SK-N-SH (cell line): ENCODE measurements around the gene BTBD9. TPM values are rescaled to one million over a fixed set of nuclear protein-coding genes. Genes with fewer than 3 reads are reported as not detected.
A peak's percentile ranks its signal among the peaks of the same experiment; 100 is the strongest.

ENCODE experiments used
- CTCF ChIA-PET: fragments of 300-600, 350-600 bp; formaldehyde crosslinking; extraction: SDS; loops from one replicate; lab custom pipeline; 2021; lab: Yijun Ruan, JAX
- POLR2A ChIA-PET: fragments of 350-600 bp; sonication (Branson Sonifier 250); formaldehyde crosslinking; extraction: SDS; loops from one replicate; lab custom pipeline; 2020; ENCODE audit warnings: antibody characterized with exemption, inconsistent platforms; lab: Yijun Ruan, JAX
- DNase-seq: peaks from one replicate; pipeline ENCODE4 v3.0.0; 2012
- H2AFZ ChIP-seq: fragments of 200-600 bp; sonication (generic); 2 replicates; pipeline ENCODE4 v1.8.1; 2016; ENCODE audit warnings: antibody characterized with exemption, mild to moderate bottlenecking, low read depth
- H3F3A ChIP-seq: fragments of 200-600 bp; sonication (generic); replicated peaks from 2 replicates; pipeline ENCODE3; 2016; ENCODE audit warnings: antibody characterized with exemption, mild to moderate bottlenecking; ENCODE audit not compliant: insufficient read depth
- H3K27ac ChIP-seq, 2 experiments: fragments of 200-500 bp in 1 of 2; fragments of 200-600 bp in 1 of 2; sonication (Bioruptor generic) in 1 of 2; sonication (generic), shearing (Covaris generic) in 1 of 2; 2 replicates each; pipeline versions ENCODE4 v1.5.1 to v1.6.1; 2014 to 2016; ENCODE audit warnings: low read depth in 2 of 2, inconsistent platforms in 1 of 2, low read length in 1 of 2, mild to moderate bottlenecking in 1 of 2, mixed read lengths in 1 of 2
- H3K27me3 ChIP-seq: fragments of 200-600 bp; sonication (generic), shearing (Covaris generic); 2 replicates; pipeline ENCODE4 v1.6.1; 2016; ENCODE audit warnings: mixed run types; ENCODE audit not compliant: insufficient read depth
- H3K36me3 ChIP-seq, 2 experiments: fragments of 200-500 bp in 1 of 2; fragments of 200-600 bp in 1 of 2; sonication (Bioruptor generic) in 1 of 2; sonication (generic) in 1 of 2; replicated peaks in 1 of 2; 2 replicates each; pipeline versions ENCODE3 to v1.5.1; 2014 to 2016; ENCODE audit warnings: low read length in 1 of 2, mild to moderate bottlenecking in 1 of 2; ENCODE audit not compliant: insufficient read depth in 2 of 2, control insufficient read depth in 1 of 2
- H3K4me1 ChIP-seq, 2 experiments: fragments of 200-500 bp in 1 of 2; fragments of 200-600 bp in 1 of 2; sonication (Bioruptor generic) in 1 of 2; sonication (generic), shearing (Covaris generic) in 1 of 2; 2 replicates each; pipeline versions ENCODE4 v1.5.1 to v1.6.1; 2014 to 2016; ENCODE audit warnings: low read depth in 1 of 2, low read length in 1 of 2, mixed run types in 1 of 2; ENCODE audit not compliant: insufficient read depth in 2 of 2, control insufficient read depth in 1 of 2
- H3K4me2 ChIP-seq: fragments of 200-600 bp; sonication (generic), shearing (Covaris generic); 2 replicates; pipeline ENCODE4 v1.6.1; 2017; ENCODE audit warnings: mixed run types
- H3K4me3 ChIP-seq, 2 experiments: fragments of 200-500 bp in 1 of 2; fragments of 200-600 bp in 1 of 2; sonication (Bioruptor generic) in 1 of 2; sonication (generic), shearing (Covaris generic) in 1 of 2; 2 replicates each; pipeline versions ENCODE4 v1.5.1 to v1.8.1; 2014 to 2016; ENCODE audit warnings: low read depth in 2 of 2, inconsistent platforms in 1 of 2, low read length in 1 of 2, mild to moderate bottlenecking in 1 of 2, mixed read lengths in 1 of 2, moderate library complexity in 1 of 2
- H3K79me2 ChIP-seq: fragments of 200-600 bp; sonication (generic); 2 replicates; pipeline ENCODE4 v1.8.1; 2017; ENCODE audit warnings: mild to moderate bottlenecking; ENCODE audit not compliant: insufficient read depth
- H3K9ac ChIP-seq: fragments of 200-600 bp; sonication (generic); 2 replicates; pipeline ENCODE4 v1.6.1; 2017; ENCODE audit warnings: mixed run types
- H3K9me2 ChIP-seq: fragments of 200-600 bp; sonication (generic); 2 replicates; pipeline ENCODE4 v1.6.1; 2017; ENCODE audit warnings: mixed run types
- H3K9me3 ChIP-seq: fragments of 200-600 bp; sonication (generic); 2 replicates; pipeline ENCODE4 v1.6.1; 2017; ENCODE audit warnings: mixed run types, mild to moderate bottlenecking, moderate library complexity
- H4K20me1 ChIP-seq: fragments of 200-600 bp; sonication (generic); 2 replicates; pipeline ENCODE4 v1.6.1; 2017; ENCODE audit warnings: mild to moderate bottlenecking, mixed run types; ENCODE audit not compliant: insufficient read depth
- CHD2 ChIP-seq: fragments of 150-350 bp; IDR thresholded peaks from 2 replicates; pipeline ENCODE4 v1.6.1; 2018; ENCODE audit warnings: low read length; ENCODE audit not compliant: partially characterized antibody
- ELF1 ChIP-seq: IDR thresholded peaks from 2 replicates; pipeline ENCODE4 v1.4.0; 2012
- EP300 ChIP-seq, 2 experiments: IDR thresholded peaks; 2 replicates each; pipeline versions ENCODE4 v1.4.0 to v1.6.1; 2012; ENCODE audit warnings: borderline replicate concordance in 1 of 2, low read depth in 1 of 2, low read length in 1 of 2
- EZH2phosphoT487 ChIP-seq: fragments of 200-600 bp; sonication (generic); IDR thresholded peaks from 2 replicates; pipeline ENCODE4 v1.6.1; 2017; ENCODE audit warnings: low read depth, mixed run types, mild to moderate bottlenecking, antibody characterized with exemption, moderate library complexity, borderline replicate concordance
- FOSL2 ChIP-seq: IDR thresholded peaks from 2 replicates; pipeline ENCODE4 v1.4.0; 2012; ENCODE audit warnings: low read depth, mild to moderate bottlenecking, moderate library complexity, borderline replicate concordance
- FOXJ3 ChIP-seq: sonication (generic); formaldehyde crosslinking; IDR thresholded peaks from 2 replicates; pipeline ENCODE4 v1.5.1; 2020; ENCODE audit warnings: mild to moderate bottlenecking, missing genetic modification reagents
- FOXM1 ChIP-seq: IDR thresholded peaks from 2 replicates; pipeline ENCODE4 v1.4.0; 2012; ENCODE audit warnings: low read depth, mild to moderate bottlenecking
- GATA2 ChIP-seq: sonication (generic); formaldehyde crosslinking; IDR thresholded peaks from 2 replicates; pipeline ENCODE4 v1.5.0; 2020; ENCODE audit warnings: mild to moderate bottlenecking, missing genetic modification reagents
- JUND ChIP-seq: IDR thresholded peaks from 2 replicates; pipeline ENCODE4 v1.4.0; 2012
- MEF2A ChIP-seq: IDR thresholded peaks from 2 replicates; pipeline ENCODE4 v1.4.0; 2012; ENCODE audit warnings: low read depth, borderline replicate concordance
- MXI1 ChIP-seq: IDR thresholded peaks from 2 replicates; pipeline ENCODE4 v1.6.1; 2012; ENCODE audit warnings: mild to moderate bottlenecking, low read depth, low read length, improper control_type of control experiment
- NFIC ChIP-seq: IDR thresholded peaks from 2 replicates; pipeline ENCODE4 v1.4.0; 2012; ENCODE audit warnings: borderline replicate concordance
- NRF1 ChIP-seq: IDR thresholded peaks from 2 replicates; pipeline ENCODE4 v1.6.1; 2012; ENCODE audit warnings: low read depth, mild to moderate bottlenecking, low read length
- RCOR1 ChIP-seq: fragments of 150-350 bp; IDR thresholded peaks from 2 replicates; pipeline ENCODE4 v1.6.1; 2017; ENCODE audit warnings: antibody characterized with exemption, low read length
- RFX5 ChIP-seq: IDR thresholded peaks from 2 replicates; pipeline ENCODE4 v1.6.1; 2012; ENCODE audit warnings: mild to moderate bottlenecking, improper control_type of control experiment, low read length
- SIN3A ChIP-seq: IDR thresholded peaks from 2 replicates; pipeline ENCODE4 v1.6.1; 2012; ENCODE audit warnings: low read depth, mild to moderate bottlenecking, low read length, moderate library complexity, borderline replicate concordance
- TAF1 ChIP-seq: IDR thresholded peaks from 2 replicates; pipeline ENCODE4 v1.6.1; 2012; ENCODE audit warnings: low read depth, mild to moderate bottlenecking, low read length, moderate library complexity, borderline replicate concordance
- TCF12 ChIP-seq: IDR thresholded peaks from 2 replicates; pipeline ENCODE4 v1.4.0; 2012
- TEAD4 ChIP-seq: IDR thresholded peaks from 2 replicates; pipeline ENCODE4 v1.4.0; 2012; ENCODE audit warnings: mild to moderate bottlenecking, borderline replicate concordance; ENCODE audit not compliant: insufficient read depth
- YY1 ChIP-seq: IDR thresholded peaks from 2 replicates; pipeline ENCODE4 v1.4.0; 2012; ENCODE audit warnings: low read depth, mild to moderate bottlenecking
- WGBS: methylation state at CpG from one replicate; pipeline ENCODE4 v1.1.6; 2017; ENCODE audit warnings: low lambda C conversion rate; 5-methylcytosine and 5-hydroxymethylcytosine counted together
- polyA plus RNA-seq, 3 experiments: library from polyadenylated mRNA; depleted of rRNA; stranded (reverse); fragments of >200 nt; gene quantifications; 2 replicates each; pipeline ENCODE4 v1.2.3, GENCODE V29; 2012
- TF ChIP-seq, protein P1 (sequence below): IDR thresholded peaks from 2 replicates; pipeline ENCODE4 v1.6.1; 2012; ENCODE audit warnings: mild to moderate bottlenecking, low read depth, low read length, moderate library complexity
- TF ChIP-seq, protein P2 (sequence below): IDR thresholded peaks from 2 replicates; pipeline ENCODE4; 2012
- TF ChIP-seq, protein P3 (sequence below): fragments of 150-350 bp; IDR thresholded peaks from 2 replicates; pipeline ENCODE4 v1.6.1; 2016; ENCODE audit warnings: mild to moderate bottlenecking, low read depth, low read length
- TF ChIP-seq, protein P4 (sequence below): IDR thresholded peaks from 2 replicates; pipeline ENCODE4 v1.4.0; 2012; ENCODE audit warnings: low read depth, borderline replicate concordance
- TF ChIP-seq, protein P5 (sequence below): fragments of 150-350 bp; IDR thresholded peaks from 2 replicates; pipeline ENCODE4 v1.6.1; 2017; ENCODE audit warnings: antibody characterized with exemption, low read length, low read depth, borderline replicate concordance

The BTBD9 gene
- polyA plus RNA-seq, 1 of the 3 experiments (the other 2 are of a cell fraction): 2.2 TPM

DNA sequence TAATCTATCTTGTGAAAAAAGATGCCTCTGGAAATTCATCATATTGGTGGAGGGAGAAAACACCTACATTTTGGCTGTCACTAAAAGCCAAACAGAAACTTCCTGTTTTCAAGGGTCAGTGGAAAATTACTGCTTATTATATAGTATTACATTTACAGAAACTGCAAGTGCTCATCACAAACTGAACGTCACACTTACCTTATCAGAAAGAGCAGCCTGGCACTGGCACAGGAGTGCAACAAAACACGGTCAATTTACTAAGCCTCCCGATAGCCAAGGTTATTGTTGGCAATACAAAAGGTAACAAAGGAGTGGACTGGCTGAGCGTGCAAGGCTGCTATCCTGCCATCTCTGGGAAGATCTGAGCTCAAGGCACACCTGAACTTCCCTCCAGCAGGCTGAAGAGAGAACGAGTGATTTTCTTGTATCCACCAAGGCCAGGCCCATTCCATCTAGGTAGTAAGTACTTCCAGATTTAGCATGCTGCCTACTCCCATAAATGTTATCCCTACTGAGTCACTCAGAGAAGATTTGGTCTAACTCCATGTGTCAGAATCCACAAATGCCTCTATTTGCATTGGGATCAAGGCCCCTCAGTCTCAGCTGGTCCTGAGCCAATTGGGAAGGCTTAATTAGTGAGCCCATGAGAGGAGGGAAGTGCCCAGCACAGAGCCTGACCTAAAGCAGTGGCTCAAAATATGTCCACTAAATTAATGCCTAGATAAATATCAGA lies 399.8 kb downstream of the BTBD9 start:
- no peak for DNase-seq
- POLR2A ChIA-PET: no interaction called here

More for the DNA sequence above, 399.8 kb downstream of the BTBD9 start:
- Histone ChIP-seq H3K4me2 (no peak overlapping the region), H3K79me2 (no peaks in the 10 kb centered on the region), H3K9me3 (no peaks in the 10 kb centered on the region), H3K36me3 (no peaks in the 10 kb centered on the region), H3K27me3 (no peaks in the 10 kb centered on the region), H3K27ac (peak overlapping the region in 1 of 2 experiments; percentile 51; a peak in 2 of 4 replicates), H4K20me1 (no peaks in the 10 kb centered on the region), H3K4me3 (no peak overlapping the region), H3F3A (no peaks in the 10 kb centered on the region), H3K9me2 (no peaks in the 10 kb centered on the region), H3K4me1 (peaks cover 0 to 24% of the 10 kb centered on the region in 2 experiments; a peak in 3 of 4 replicates), H2AFZ (no peak overlapping the region), H3K9ac (no peak overlapping the region)
- CTCF ChIA-PET: interaction anchor here (1.4 kb wide), 1 partner anchor 43 kb away, joined by 3 read pairs; no protein-coding TSS in a partner anchor
- TF ChIP-seq, protein P1, sequence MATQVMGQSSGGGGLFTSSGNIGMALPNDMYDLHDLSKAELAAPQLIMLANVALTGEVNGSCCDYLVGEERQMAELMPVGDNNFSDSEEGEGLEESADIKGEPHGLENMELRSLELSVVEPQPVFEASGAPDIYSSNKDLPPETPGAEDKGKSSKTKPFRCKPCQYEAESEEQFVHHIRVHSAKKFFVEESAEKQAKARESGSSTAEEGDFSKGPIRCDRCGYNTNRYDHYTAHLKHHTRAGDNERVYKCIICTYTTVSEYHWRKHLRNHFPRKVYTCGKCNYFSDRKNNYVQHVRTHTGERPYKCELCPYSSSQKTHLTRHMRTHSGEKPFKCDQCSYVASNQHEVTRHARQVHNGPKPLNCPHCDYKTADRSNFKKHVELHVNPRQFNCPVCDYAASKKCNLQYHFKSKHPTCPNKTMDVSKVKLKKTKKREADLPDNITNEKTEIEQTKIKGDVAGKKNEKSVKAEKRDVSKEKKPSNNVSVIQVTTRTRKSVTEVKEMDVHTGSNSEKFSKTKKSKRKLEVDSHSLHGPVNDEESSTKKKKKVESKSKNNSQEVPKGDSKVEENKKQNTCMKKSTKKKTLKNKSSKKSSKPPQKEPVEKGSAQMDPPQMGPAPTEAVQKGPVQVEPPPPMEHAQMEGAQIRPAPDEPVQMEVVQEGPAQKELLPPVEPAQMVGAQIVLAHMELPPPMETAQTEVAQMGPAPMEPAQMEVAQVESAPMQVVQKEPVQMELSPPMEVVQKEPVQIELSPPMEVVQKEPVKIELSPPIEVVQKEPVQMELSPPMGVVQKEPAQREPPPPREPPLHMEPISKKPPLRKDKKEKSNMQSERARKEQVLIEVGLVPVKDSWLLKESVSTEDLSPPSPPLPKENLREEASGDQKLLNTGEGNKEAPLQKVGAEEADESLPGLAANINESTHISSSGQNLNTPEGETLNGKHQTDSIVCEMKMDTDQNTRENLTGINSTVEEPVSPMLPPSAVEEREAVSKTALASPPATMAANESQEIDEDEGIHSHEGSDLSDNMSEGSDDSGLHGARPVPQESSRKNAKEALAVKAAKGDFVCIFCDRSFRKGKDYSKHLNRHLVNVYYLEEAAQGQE: no peak
- TF ChIP-seq NFIC (no peak), TCF12 (peak; percentile 43; the same call in 1 of the 2 replicates), JUND (no peak), GATA2 (CRISPR knock-in tag) (no peak), EP300 (IDR thresholded peaks at IDR 0.05; ENCODE audit: borderline replicate concordance in 1 of 2, low read depth in 1 of 2, low read length in 1 of 2) (no peak), TEAD4 (no peak), RFX5 (no peak), SIN3A (no peak), EZH2phosphoT487 (no peak), TAF1 (no peak), MXI1 (no peak), NRF1 (no peak), MEF2A (no peak), YY1 (no peak), ELF1 (no peak), RCOR1 (no peak), FOSL2 (peak; percentile 31; the same call in 1 of the 2 replicates), FOXJ3 (no peak), CHD2 (no peak), FOXM1 (no peak)
- TF ChIP-seq, protein P2, sequence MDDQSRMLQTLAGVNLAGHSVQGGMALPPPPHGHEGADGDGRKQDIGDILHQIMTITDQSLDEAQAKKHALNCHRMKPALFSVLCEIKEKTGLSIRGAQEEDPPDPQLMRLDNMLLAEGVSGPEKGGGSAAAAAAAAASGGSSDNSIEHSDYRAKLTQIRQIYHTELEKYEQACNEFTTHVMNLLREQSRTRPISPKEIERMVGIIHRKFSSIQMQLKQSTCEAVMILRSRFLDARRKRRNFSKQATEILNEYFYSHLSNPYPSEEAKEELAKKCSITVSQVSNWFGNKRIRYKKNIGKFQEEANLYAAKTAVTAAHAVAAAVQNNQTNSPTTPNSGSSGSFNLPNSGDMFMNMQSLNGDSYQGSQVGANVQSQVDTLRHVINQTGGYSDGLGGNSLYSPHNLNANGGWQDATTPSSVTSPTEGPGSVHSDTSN: peak; percentile 57; the same call in 1 of the 2 replicates
- TF ChIP-seq, protein P3, sequence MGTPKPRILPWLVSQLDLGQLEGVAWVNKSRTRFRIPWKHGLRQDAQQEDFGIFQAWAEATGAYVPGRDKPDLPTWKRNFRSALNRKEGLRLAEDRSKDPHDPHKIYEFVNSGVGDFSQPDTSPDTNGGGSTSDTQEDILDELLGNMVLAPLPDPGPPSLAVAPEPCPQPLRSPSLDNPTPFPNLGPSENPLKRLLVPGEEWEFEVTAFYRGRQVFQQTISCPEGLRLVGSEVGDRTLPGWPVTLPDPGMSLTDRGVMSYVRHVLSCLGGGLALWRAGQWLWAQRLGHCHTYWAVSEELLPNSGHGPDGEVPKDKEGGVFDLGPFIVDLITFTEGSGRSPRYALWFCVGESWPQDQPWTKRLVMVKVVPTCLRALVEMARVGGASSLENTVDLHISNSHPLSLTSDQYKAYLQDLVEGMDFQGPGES: no peak
- TF ChIP-seq, protein P4, sequence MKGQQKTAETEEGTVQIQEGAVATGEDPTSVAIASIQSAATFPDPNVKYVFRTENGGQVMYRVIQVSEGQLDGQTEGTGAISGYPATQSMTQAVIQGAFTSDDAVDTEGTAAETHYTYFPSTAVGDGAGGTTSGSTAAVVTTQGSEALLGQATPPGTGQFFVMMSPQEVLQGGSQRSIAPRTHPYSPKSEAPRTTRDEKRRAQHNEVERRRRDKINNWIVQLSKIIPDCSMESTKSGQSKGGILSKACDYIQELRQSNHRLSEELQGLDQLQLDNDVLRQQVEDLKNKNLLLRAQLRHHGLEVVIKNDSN: no peak
- TF ChIP-seq, protein P5, sequence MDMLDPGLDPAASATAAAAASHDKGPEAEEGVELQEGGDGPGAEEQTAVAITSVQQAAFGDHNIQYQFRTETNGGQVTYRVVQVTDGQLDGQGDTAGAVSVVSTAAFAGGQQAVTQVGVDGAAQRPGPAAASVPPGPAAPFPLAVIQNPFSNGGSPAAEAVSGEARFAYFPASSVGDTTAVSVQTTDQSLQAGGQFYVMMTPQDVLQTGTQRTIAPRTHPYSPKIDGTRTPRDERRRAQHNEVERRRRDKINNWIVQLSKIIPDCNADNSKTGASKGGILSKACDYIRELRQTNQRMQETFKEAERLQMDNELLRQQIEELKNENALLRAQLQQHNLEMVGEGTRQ: no peak
- 69% methylated on average over 5 of the region's 5 CpGs for WGBS
